ENCODE data around the gene FIGLA.
"Not testable (repeated sequence)": the region's sequence is repeated elsewhere in the genome, so short reads cannot be mapped to it uniquely, and the experiment has no call there.

The FIGLA gene

GRCh38 chr2:70807102-70807827, 16.8 kb upstream of the FIGLA start:
- no peak for DNase-seq

GRCh38 chr2:70806620-70807019, 16.2 kb upstream of the FIGLA start:
- DNase-seq: no peak

GRCh38 chr2:70806013-70806412, 15.6 kb upstream of the FIGLA start:
- no peak for DNase-seq

GRCh38 chr2:70801607-70802263, 11.3 kb upstream of the FIGLA start:
- no peak for DNase-seq

GRCh38 chr2:70799706-70800105, 9.3 kb upstream of the FIGLA start:
- DNase-seq: no peak

- DNase-seq: not testable (repeated sequence)
These were observed 7.6 kb upstream of the FIGLA start for GRCh38 chr2:70797996-70798395.

- DNase-seq: no peak
These were observed 7.1 kb upstream of the FIGLA start for GRCh38 chr2:70797506-70797905.

GRCh38 chr2:70796262-70796661, 5.8 kb upstream of the FIGLA start:
- no peak for DNase-seq

GRCh38 chr2:70795164-70795995, 4.9 kb upstream of the FIGLA start:
- DNase-seq: no peak

GRCh38 chr2:70793450-70793849, 3.0 kb upstream of the FIGLA start:
- DNase-seq: no peak

- DNase-seq: peak; percentile 13
These were observed 923 bp downstream of the FIGLA start for GRCh38 chr2:70789304-70790135.

- no peak for DNase-seq
These were observed 5.1 kb downstream of the FIGLA start for GRCh38 chr2:70785137-70785911.

- no peak for DNase-seq
These were observed 6.1 kb downstream of the FIGLA start for GRCh38 chr2:70784320-70784719.

- no peak for DNase-seq
These were observed 10.4 kb downstream of the FIGLA start for GRCh38 chr2:70779911-70780545.

GRCh38 chr2:70779491-70779890, 11.0 kb downstream of the FIGLA start:
- no peak for DNase-seq

GRCh38 chr2:70778676-70779075, 11.8 kb downstream of the FIGLA start:
- DNase-seq: no peak

- DNase-seq: no peak
These were observed 13.0 kb downstream of the FIGLA start for GRCh38 chr2:70777450-70777849.

GRCh38 chr2:70776266-70776665, 14.2 kb downstream of the FIGLA start:
- no peak for DNase-seq

GRCh38 chr2:70775141-70775540, 15.3 kb downstream of the FIGLA start:
- no peak for DNase-seq

GRCh38 chr2:70772486-70773155, 17.8 kb downstream of the FIGLA start:
- no peak for DNase-seq

- DNase-seq: no peak
These were observed 19.0 kb downstream of the FIGLA start for GRCh38 chr2:70771446-70771845.
